IMR-90 (cell line): Measurements from ENCODE around the gene RTP5. TPM values are rescaled to one million over a fixed set of nuclear protein-coding genes. Genes with fewer than 3 reads are reported as not detected.

Experiments
- ATAC-seq: fragments of 200-7000 bp; cut with Tn5 transposase; 2 replicates; pipeline ENCODE4 v1.9.1; 2020; ENCODE audit warnings: low read depth, mild to moderate bottlenecking, moderate library complexity
- BruUV-seq: library from RNA; stranded (reverse); fragments of 400-500 nt; replicated peaks from 2 replicates; lab custom pipeline; 2021; lab: Mats Ljungman, UMichigan
- CTCF ChIA-PET: fragments of 300-600 bp; formaldehyde crosslinking; extraction: SDS; loops from one replicate; lab custom pipeline; 2021; ENCODE audit warnings: antibody characterized with exemption; lab: Yijun Ruan, JAX
- POLR2A ChIA-PET: fragments of 300-600 bp; sonication (Branson Sonifier 250); formaldehyde crosslinking; loops from one replicate; lab custom pipeline; 2022; ENCODE audit warnings: antibody characterized with exemption; ENCODE audit not compliant: unreplicated experiment; lab: Charles Lee
- DNase-seq: peaks from one replicate; pipeline ENCODE4 v3.0.0; 2013
- H2AFZ ChIP-seq: replicated peaks from 2 replicates; pipeline ENCODE3; 2013; ENCODE audit warnings: low read length, mild to moderate bottlenecking; ENCODE audit not compliant: poor library complexity
- H2AK5ac ChIP-seq: 2 replicates; pipeline ENCODE4 v1.6.1; 2013; ENCODE audit warnings: low read depth, low read length, inconsistent platforms
- H2AK9ac ChIP-seq: replicated peaks from 2 replicates; pipeline ENCODE3; 2013; ENCODE audit warnings: mild to moderate bottlenecking, low read depth, low read length, moderate library complexity; ENCODE audit not compliant: poor library complexity
- H2BK120ac ChIP-seq: 2 replicates; pipeline ENCODE4 v1.6.1; 2013; ENCODE audit warnings: low read depth, low read length, inconsistent platforms
- H2BK15ac ChIP-seq: 3 replicates; pipeline ENCODE4 v1.6.1; 2013; ENCODE audit warnings: low read depth, low read length, inconsistent platforms
- H2BK20ac ChIP-seq: 2 replicates; pipeline ENCODE4 v1.6.1; 2013; ENCODE audit warnings: low read depth, mild to moderate bottlenecking, inconsistent platforms, low read length, moderate library complexity
- H2BK5ac ChIP-seq: 2 replicates; pipeline ENCODE4 v1.6.1; 2013; ENCODE audit warnings: mild to moderate bottlenecking, low read depth, low read length, inconsistent platforms; ENCODE audit not compliant: poor library complexity, severe bottlenecking
- H3K14ac ChIP-seq: replicated peaks from 2 replicates; pipeline ENCODE4 v1.6.1; 2013; ENCODE audit warnings: low read depth, low read length, inconsistent platforms
- H3K18ac ChIP-seq: 2 replicates; pipeline ENCODE4 v1.6.1; 2013; ENCODE audit warnings: low read depth, low read length, control low read depth
- H3K23ac ChIP-seq: 2 replicates; pipeline ENCODE4 v1.6.1; 2013; ENCODE audit warnings: low read depth, low read length, inconsistent platforms
- H3K27ac ChIP-seq: 2 replicates; pipeline ENCODE4 v1.5.1; 2013; ENCODE audit warnings: mild to moderate bottlenecking, control low read depth, low read length; ENCODE audit not compliant: insufficient read depth
- H3K27me3 ChIP-seq: 2 replicates; pipeline ENCODE4 v1.6.1; 2013; ENCODE audit warnings: low read length; ENCODE audit not compliant: control insufficient read depth, insufficient read depth
- H3K36me3 ChIP-seq: 2 replicates; pipeline ENCODE4 v1.6.1; 2013; ENCODE audit warnings: low read length, mixed read lengths; ENCODE audit not compliant: control insufficient read depth, insufficient read depth
- H3K4ac ChIP-seq: 2 replicates; pipeline ENCODE4 v1.6.1; 2013; ENCODE audit warnings: low read depth, low read length, inconsistent platforms
- H3K4me1 ChIP-seq: 2 replicates; pipeline ENCODE4 v1.6.1; 2013; ENCODE audit warnings: low read length, mixed read lengths; ENCODE audit not compliant: control insufficient read depth, insufficient read depth
- H3K4me2 ChIP-seq: 2 replicates; pipeline ENCODE4 v1.6.1; 2013; ENCODE audit warnings: low read depth, mild to moderate bottlenecking, control low read depth, low read length, moderate library complexity
- H3K4me3 ChIP-seq: 2 replicates; pipeline ENCODE4 v1.5.1; 2013; ENCODE audit warnings: low read depth, mild to moderate bottlenecking, control low read depth, low read length, moderate library complexity; ENCODE audit not compliant: insufficient read depth
- H3K56ac ChIP-seq: 2 replicates; pipeline ENCODE4 v1.6.1; 2013; ENCODE audit warnings: low read length, inconsistent platforms; ENCODE audit not compliant: insufficient read depth; ENCODE audit errors: extremely low read depth
- H3K79me1 ChIP-seq, 2 experiments: 2 replicates each; pipeline ENCODE4 v1.6.1; 2013; ENCODE audit warnings: low read length in 2 of 2, inconsistent platforms in 1 of 2, low read depth in 1 of 2
- H3K9ac ChIP-seq: 2 replicates; pipeline ENCODE4 v1.6.1; 2013; ENCODE audit warnings: low read depth, low read length, control low read depth
- H3K9me1 ChIP-seq: 2 replicates; pipeline ENCODE4 v1.6.1; 2013; ENCODE audit warnings: low read length, inconsistent platforms; ENCODE audit not compliant: insufficient read depth
- H3K9me3 ChIP-seq: 2 replicates; pipeline ENCODE4 v1.6.1; 2013; ENCODE audit warnings: low read length; ENCODE audit not compliant: control insufficient read depth, insufficient read depth
- H4K20me1 ChIP-seq: 2 replicates; pipeline ENCODE4 v1.6.1; 2013; ENCODE audit warnings: low read length, inconsistent platforms; ENCODE audit not compliant: insufficient read depth
- H4K5ac ChIP-seq: 2 replicates; pipeline ENCODE4 v1.6.1; 2013; ENCODE audit warnings: mild to moderate bottlenecking, low read depth, low read length, control low read depth
- H4K8ac ChIP-seq, 2 experiments: 2 replicates each; pipeline ENCODE4 v1.6.1; 2013; ENCODE audit warnings: low read depth in 2 of 2, low read length in 2 of 2, control low read depth in 1 of 2, inconsistent platforms in 1 of 2
- H4K91ac ChIP-seq: 2 replicates; pipeline ENCODE4 v1.6.1; 2013; ENCODE audit warnings: low read depth, low read length, inconsistent platforms; ENCODE audit not compliant: insufficient read depth
- ELK1 ChIP-seq: fragments of 150-350 bp; IDR thresholded peaks from 2 replicates; pipeline ENCODE4 v1.6.1; 2016; ENCODE audit warnings: low read depth, mild to moderate bottlenecking, low read length, moderate library complexity, borderline replicate concordance
- FOS ChIP-seq: fragments of 150-350 bp; IDR thresholded peaks from 2 replicates; pipeline ENCODE4 v1.6.1; 2016; ENCODE audit warnings: low read depth, low read length
- MAZ ChIP-seq: IDR thresholded peaks from 2 replicates; pipeline ENCODE4 v1.6.1; 2012; ENCODE audit warnings: low read depth, mild to moderate bottlenecking, low read length, improper control_type of control experiment, moderate library complexity, borderline replicate concordance
- POLR2A ChIP-seq: IDR thresholded peaks from 2 replicates; pipeline ENCODE4 v1.6.1; 2012; ENCODE audit warnings: mild to moderate bottlenecking, low read depth, low read length
- WGBS, 2 experiments: methylation state at CpG; one replicate each; pipeline versions ENCODE4 v1.1.5 to v1.1.7; 2013; ENCODE audit warnings: missing lambda C conversion rate in 2 of 2; ENCODE audit not compliant: insufficient read length in 1 of 2; ENCODE audit errors: extremely low coverage in 2 of 2; 5-methylcytosine and 5-hydroxymethylcytosine counted together
- dilution Hi-C: fragments of 300-500 bp; cut with HindIII; formaldehyde crosslinking; loops from one replicate; pipeline ENCODE4 v1.14.3; 2018; ENCODE audit warnings: low sequenced_read_pairs; ENCODE audit not compliant: unreplicated experiment
- in situ Hi-C: fragments of 300-500 bp; cut with MboI; formaldehyde crosslinking; loops from 3 replicates; pipeline ENCODE4 v1.14.3; 2019; ENCODE audit warnings: low sequenced_read_pairs, inconsistent platforms, mixed read lengths
- intact Hi-C: fragments of 100-400 bp; cut with micrococcal nuclease; formaldehyde crosslinking; loops from 2 replicates; pipeline ENCODE4 v1.10.0; 2022
- polyA plus RNA-seq, 3 experiments: library from polyadenylated mRNA; depleted of rRNA; stranded (reverse); fragments of >200 nt; gene quantifications; 2 replicates each; pipeline ENCODE4 v1.2.3, GENCODE V29; 2012; ENCODE audit warnings: low replicate concordance in 1 of 3
- total RNA-seq: library from RNA; depleted of rRNA; stranded (reverse); fragments of >200 nt; gene quantifications from 2 replicates; pipeline ENCODE4 v1.2.3, GENCODE V29; 2012
- TF ChIP-seq, protein P1 (sequence below): fragments of 150-350 bp; IDR thresholded peaks from 2 replicates; pipeline ENCODE4 v1.6.1; 2017; ENCODE audit warnings: mild to moderate bottlenecking, antibody characterized with exemption, low read length, low read depth

The RTP5 gene
- total and polyA plus RNA-seq, 2 of the 4 experiments (the other 2 are of a cell fraction), result not detected

DNA sequence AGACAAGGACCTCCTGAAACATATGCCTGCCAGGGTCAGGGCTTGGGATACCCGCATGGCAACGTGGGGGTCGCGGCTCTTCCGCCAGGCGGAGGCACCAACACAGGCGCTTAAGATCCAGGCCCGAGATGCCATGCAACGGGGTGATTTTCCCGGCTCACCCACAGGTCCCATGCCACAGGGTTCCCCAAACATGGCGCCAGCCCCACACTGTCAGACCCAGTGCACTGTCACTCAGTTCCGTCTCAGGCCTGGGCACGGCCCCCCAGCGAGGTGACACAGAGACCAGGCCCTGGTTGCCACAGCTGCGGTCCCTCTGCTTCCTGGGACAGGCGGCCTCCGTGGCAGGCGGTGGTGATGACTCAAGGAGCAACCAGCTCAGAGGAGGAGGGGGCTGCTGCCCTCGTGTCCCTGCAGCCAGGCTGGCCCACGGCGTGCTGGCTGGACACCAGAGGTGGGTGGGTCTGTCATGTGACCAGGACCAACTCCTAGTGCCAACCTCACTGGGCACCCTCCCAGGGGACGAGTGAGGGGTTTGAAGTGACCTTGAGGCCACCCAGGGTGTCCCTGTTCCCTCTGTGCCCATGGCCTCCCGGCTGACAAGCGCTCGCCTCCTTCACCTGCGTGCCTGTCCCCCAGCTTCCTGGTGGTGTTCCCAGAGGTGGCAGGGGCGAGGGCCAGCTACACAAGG, 15.7 kb upstream of the RTP5 start:
- ATAC-seq (peak; percentile 58), DNase-seq (peak; percentile 25)
- Histone ChIP-seq H3K9me3 (no peaks in the 10 kb centered on the region), H3K4me3 (no peak overlapping the region), H4K5ac (no peak overlapping the region; the same call in 1 of the 2 replicates), H3K4me2 (no peak overlapping the region), H3K14ac (no peak overlapping the region), H3K18ac (no peak overlapping the region), H2BK120ac (no peak overlapping the region), H3K56ac (no peak overlapping the region), H2BK15ac (no peak overlapping the region), H3K27me3 (peaks cover 5% of the 10 kb centered on the region; the same call in 1 of the 2 replicates), H3K36me3 (no peaks in the 10 kb centered on the region), H4K20me1 (no peaks in the 10 kb centered on the region), H3K9ac (no peak overlapping the region), H2BK5ac (no peak overlapping the region), H3K27ac (no peak overlapping the region), H3K79me1 (no peaks in the 10 kb centered on the region), H3K4ac (no peak overlapping the region), H2BK20ac (no peak overlapping the region), H3K9me1 (no peaks in the 10 kb centered on the region), H2AK9ac (peak overlapping the region; percentile 24), H2AFZ (peak overlapping the region; percentile 69), H2AK5ac (no peak overlapping the region), H4K8ac (no peak overlapping the region), H3K23ac (no peak overlapping the region), H3K4me1 (peaks cover 3% of the 10 kb centered on the region), H4K91ac (no peak overlapping the region)
- ChIA-PET CTCF (no interaction called here), POLR2A (no interaction called here)
- 77% methylated on average over 20 of the region's 27 CpGs; no CpG with 5 or more reads in 1 of the 2 experiments for WGBS, 2 experiments
- TF ChIP-seq, protein P1, sequence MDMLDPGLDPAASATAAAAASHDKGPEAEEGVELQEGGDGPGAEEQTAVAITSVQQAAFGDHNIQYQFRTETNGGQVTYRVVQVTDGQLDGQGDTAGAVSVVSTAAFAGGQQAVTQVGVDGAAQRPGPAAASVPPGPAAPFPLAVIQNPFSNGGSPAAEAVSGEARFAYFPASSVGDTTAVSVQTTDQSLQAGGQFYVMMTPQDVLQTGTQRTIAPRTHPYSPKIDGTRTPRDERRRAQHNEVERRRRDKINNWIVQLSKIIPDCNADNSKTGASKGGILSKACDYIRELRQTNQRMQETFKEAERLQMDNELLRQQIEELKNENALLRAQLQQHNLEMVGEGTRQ, result peak; percentile 65
- no peak for TF ChIP-seq POLR2A
- no peak for TF ChIP-seq ELK1
- TF ChIP-seq MAZ, result peak; percentile 31; the same call in 1 of the 2 replicates
- TF ChIP-seq FOS, result 0 out of 2 replicates have a peak, but pooled peaks have one; percentile 16
- BruUV-seq, result no TSS peak
- dilution Hi-C loops, result no loop called here
- intact Hi-C loops, result no loop called here
- in situ Hi-C loops, result no loop called here
